ENCODE results near the gene MED23. TPM values are rescaled to one million over a fixed set of nuclear protein-coding genes. Genes with fewer than 3 reads are reported as not detected.

MED23 gene
- total and polyA plus RNA-seq, 10 of the 15 experiments (the other 5 are each of a cell fraction or from before 2014, with no cell fraction given), result 7.1 to 42.9 (median 19.6) TPM

GRCh38 chr6:131523988-131524673 lies 103.9 kb downstream of the MED23 start:
- ChIA-PET CTCF (interaction anchor here (0.6 to 3.5 kb wide), 5 partner anchors 10 to 408 kb away, joined by 3 to 13 read pairs (median 4); partner anchors contain the start of gene MED23), SMC1A (ENCODE audit: uncharacterized antibody, unreplicated experiment) (no interaction called here), RAD21 (ENCODE audit: unreplicated experiment) (interaction anchor here (1.3 kb wide), 1 partner anchor 10 kb away, joined by 4 read pairs; no protein-coding TSS in a partner anchor), POLR2A (no interaction called here)
- WGBS (ENCODE audit: insufficient coverage, insufficient replicate concordance, low lambda C conversion rate, missing lambda C conversion rate), result 54% methylated on average over 1 of the region's 1 CpG
- H3K36me3 ChIP-seq (ENCODE audit: control insufficient read depth in 2 of 2, insufficient read depth in 2 of 2, low read length in 1 of 2), result no peaks in the 10 kb centered on the region; a peak in 1 of 4 replicates
- DNase-seq (ENCODE audit: low read depth, low spot score) (no peak), ATAC-seq (no peak), FAIRE-seq (no peak)
- in situ Hi-C loops (cut with MboI), result no loop called here
- no peaks in the 10 kb centered on the region for H3K9me3 ChIP-seq (replicated peaks; ENCODE audit: control insufficient read depth, insufficient read depth, low read length)
- H3K4me2 ChIP-seq (ENCODE audit: control insufficient read depth, insufficient read depth), result no peak overlapping the region
- H3K4me3 ChIP-seq, result no peak overlapping the region
- intact Hi-C loops (cut with micrococcal nuclease; ENCODE audit: unreplicated experiment), result no loop called here
- no TSS peak for BruUV-seq (replicated peaks)
- H3K79me2 ChIP-seq (ENCODE audit: control insufficient read depth, insufficient read depth, low read length), result no peaks in the 10 kb centered on the region
- H4K20me1 ChIP-seq (ENCODE audit: control insufficient read depth, insufficient read depth), result no peaks in the 10 kb centered on the region
- no peaks in the 10 kb centered on the region for H3K4me1 ChIP-seq (ENCODE audit: control insufficient read depth, insufficient read depth, low read length)
- no peak overlapping the region for H2AFZ ChIP-seq (ENCODE audit: control insufficient read depth, low read depth, low read length)
- H3K27ac ChIP-seq (ENCODE audit: control insufficient read depth, insufficient read depth), result no peak overlapping the region
- TF ChIP-seq IKZF1 (conservative IDR thresholded peaks at IDR 0.05), result no peak
- TF ChIP-seq JUNB (IDR thresholded peaks at IDR 0.05), result no peak
- TF ChIP-seq POU2F2 (IDR thresholded peaks at IDR 0.05; ENCODE audit: borderline replicate concordance, low read depth, low read length), result no peak
- no peak for TF ChIP-seq SMAD1 (IDR thresholded peaks at IDR 0.05; ENCODE audit: low read depth, partially characterized antibody)
- TF ChIP-seq LARP7 (IDR thresholded peaks at IDR 0.05), result no peak
- TF ChIP-seq SREBF2 (IDR thresholded peaks at IDR 0.05; ENCODE audit: low read length), result no peak
- no peak for TF ChIP-seq KDM1A (IDR thresholded peaks at IDR 0.05; ENCODE audit: borderline replicate concordance)
- TF ChIP-seq, protein P1, sequence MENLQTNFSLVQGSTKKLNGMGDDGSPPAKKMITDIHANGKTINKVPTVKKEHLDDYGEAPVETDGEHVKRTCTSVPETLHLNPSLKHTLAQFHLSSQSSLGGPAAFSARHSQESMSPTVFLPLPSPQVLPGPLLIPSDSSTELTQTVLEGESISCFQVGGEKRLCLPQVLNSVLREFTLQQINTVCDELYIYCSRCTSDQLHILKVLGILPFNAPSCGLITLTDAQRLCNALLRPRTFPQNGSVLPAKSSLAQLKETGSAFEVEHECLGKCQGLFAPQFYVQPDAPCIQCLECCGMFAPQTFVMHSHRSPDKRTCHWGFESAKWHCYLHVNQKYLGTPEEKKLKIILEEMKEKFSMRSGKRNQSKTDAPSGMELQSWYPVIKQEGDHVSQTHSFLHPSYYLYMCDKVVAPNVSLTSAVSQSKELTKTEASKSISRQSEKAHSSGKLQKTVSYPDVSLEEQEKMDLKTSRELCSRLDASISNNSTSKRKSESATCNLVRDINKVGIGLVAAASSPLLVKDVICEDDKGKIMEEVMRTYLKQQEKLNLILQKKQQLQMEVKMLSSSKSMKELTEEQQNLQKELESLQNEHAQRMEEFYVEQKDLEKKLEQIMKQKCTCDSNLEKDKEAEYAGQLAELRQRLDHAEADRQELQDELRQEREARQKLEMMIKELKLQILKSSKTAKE (IDR thresholded peaks at IDR 0.05; ENCODE audit: low read depth, poor library complexity, severe bottlenecking), result no peak
- no peaks in the 10 kb centered on the region for H3K27me3 ChIP-seq (replicated peaks in 1 of 2; ENCODE audit: control insufficient read depth in 2 of 2, insufficient read depth in 2 of 2, low read length in 1 of 2)
- no peak overlapping the region for H3K9ac ChIP-seq (ENCODE audit: control insufficient read depth, insufficient read depth, low read length)

Small RNAs within 50 kb of the gene (small RNA-seq; reads per million reads assigned to genes)
- not detected for gene RNU4-18P

Other genes with a start within 250 kb of the MED23 start
- not detected in 2 replicates for gene ARG1, start 55.0 kb downstream of the MED23 start, total RNA-seq (2014; rRNA removed)
- gene ARG1, start 55.0 kb downstream of the MED23 start, total RNA-seq (2014; rRNA removed; fragmentation: Illumina TruSeq; extraction: Trizol), result not detected in 2 replicates
- gene ARG1, start 55.0 kb downstream of the MED23 start, total RNA-seq (2021), result 0.33 TPM in 1 of 2 replicates, not detected in the other
- not detected in 2 replicates for gene ARG1, start 55.0 kb downstream of the MED23 start, polyA plus RNA-seq (2011; rRNA removed)
- not detected in 2 replicates for gene ARG1, start 55.0 kb downstream of the MED23 start, polyA plus RNA-seq (2014; fragmentation: Illumina TruSeq; extraction: Trizol)
- not detected for gene ARG1, start 55.0 kb downstream of the MED23 start, polyA plus RNA-seq (2014; fragmentation: Nextera tagmentation; extraction: Ambion mirVana)
- not detected in 2 replicates for gene ARG1, start 55.0 kb downstream of the MED23 start, polyA plus RNA-seq (2014; rRNA removed)
- not detected for gene ARG1, start 55.0 kb downstream of the MED23 start, polyA plus RNA-seq (2016; fragmentation: Nextera tagmentation; extraction: Ambion mirVana)
- not detected in 2 replicates for gene ENPP3, start 9.1 kb upstream of the MED23 start, total RNA-seq (2014; rRNA removed)
- not detected in 2 replicates for gene ENPP3, start 9.1 kb upstream of the MED23 start, total RNA-seq (2014; rRNA removed; fragmentation: Illumina TruSeq; extraction: Trizol)
- gene ENPP3, start 9.1 kb upstream of the MED23 start, total RNA-seq (2021), result not detected in 2 replicates
- 0.01 TPM in 1 of 2 replicates, not detected in the other for gene ENPP3, start 9.1 kb upstream of the MED23 start, polyA plus RNA-seq (2011; rRNA removed)
- not detected in 2 replicates for gene ENPP3, start 9.1 kb upstream of the MED23 start, polyA plus RNA-seq (2014; fragmentation: Illumina TruSeq; extraction: Trizol)
- not detected for gene ENPP3, start 9.1 kb upstream of the MED23 start, polyA plus RNA-seq (2014; fragmentation: Nextera tagmentation; extraction: Ambion mirVana)
- gene ENPP3, start 9.1 kb upstream of the MED23 start, polyA plus RNA-seq (2014; rRNA removed), result not detected in 2 replicates
- not detected for gene ENPP3, start 9.1 kb upstream of the MED23 start, polyA plus RNA-seq (2016; fragmentation: Nextera tagmentation; extraction: Ambion mirVana)
- not detected in 2 replicates for gene OR2A4, start 73.2 kb upstream of the MED23 start, total RNA-seq (2014; rRNA removed)
- gene OR2A4, start 73.2 kb upstream of the MED23 start, total RNA-seq (2014; rRNA removed; fragmentation: Illumina TruSeq; extraction: Trizol), result not detected in 2 replicates
- not detected in 2 replicates for gene OR2A4, start 73.2 kb upstream of the MED23 start, total RNA-seq (2021)
- not detected in 2 replicates for gene OR2A4, start 73.2 kb upstream of the MED23 start, polyA plus RNA-seq (2011; rRNA removed)
- gene OR2A4, start 73.2 kb upstream of the MED23 start, polyA plus RNA-seq (2014; fragmentation: Illumina TruSeq; extraction: Trizol), result not detected in 2 replicates
- not detected for gene OR2A4, start 73.2 kb upstream of the MED23 start, polyA plus RNA-seq (2014; fragmentation: Nextera tagmentation; extraction: Ambion mirVana)
- gene OR2A4, start 73.2 kb upstream of the MED23 start, polyA plus RNA-seq (2014; rRNA removed), result 0.14 TPM in 1 of 2 replicates, not detected in the other
- not detected for gene OR2A4, start 73.2 kb upstream of the MED23 start, polyA plus RNA-seq (2016; fragmentation: Nextera tagmentation; extraction: Ambion mirVana)
- 0.06 TPM in 1 of 2 replicates, not detected in the other for gene CTAGE9, start 82.8 kb upstream of the MED23 start, total RNA-seq (2014; rRNA removed)
- not detected in 2 replicates for gene CTAGE9, start 82.8 kb upstream of the MED23 start, total RNA-seq (2014; rRNA removed; fragmentation: Illumina TruSeq; extraction: Trizol)
- gene CTAGE9, start 82.8 kb upstream of the MED23 start, total RNA-seq (2021), result not detected in 2 replicates
- not detected in 2 replicates for gene CTAGE9, start 82.8 kb upstream of the MED23 start, polyA plus RNA-seq (2011; rRNA removed)
- not detected in 2 replicates for gene CTAGE9, start 82.8 kb upstream of the MED23 start, polyA plus RNA-seq (2014; fragmentation: Illumina TruSeq; extraction: Trizol)
- not detected for gene CTAGE9, start 82.8 kb upstream of the MED23 start, polyA plus RNA-seq (2014; fragmentation: Nextera tagmentation; extraction: Ambion mirVana)
- gene CTAGE9, start 82.8 kb upstream of the MED23 start, polyA plus RNA-seq (2014; rRNA removed), result not detected in 2 replicates
- not detected for gene CTAGE9, start 82.8 kb upstream of the MED23 start, polyA plus RNA-seq (2016; fragmentation: Nextera tagmentation; extraction: Ambion mirVana)
- not detected in 2 replicates for gene ENPP1, start 179.8 kb upstream of the MED23 start, total RNA-seq (2014; rRNA removed)
- not detected in 2 replicates for gene ENPP1, start 179.8 kb upstream of the MED23 start, total RNA-seq (2014; rRNA removed; fragmentation: Illumina TruSeq; extraction: Trizol)
- gene ENPP1, start 179.8 kb upstream of the MED23 start, total RNA-seq (2021), result 0.05 and 0.16 TPM in 2 replicates
- gene ENPP1, start 179.8 kb upstream of the MED23 start, polyA plus RNA-seq (2011; rRNA removed), result not detected in 2 replicates
- gene ENPP1, start 179.8 kb upstream of the MED23 start, polyA plus RNA-seq (2014; fragmentation: Illumina TruSeq; extraction: Trizol), result 0.03 TPM in 1 of 2 replicates, not detected in the other
- gene ENPP1, start 179.8 kb upstream of the MED23 start, polyA plus RNA-seq (2014; fragmentation: Nextera tagmentation; extraction: Ambion mirVana), result not detected
- not detected in 2 replicates for gene ENPP1, start 179.8 kb upstream of the MED23 start, polyA plus RNA-seq (2014; rRNA removed)
- not detected for gene ENPP1, start 179.8 kb upstream of the MED23 start, polyA plus RNA-seq (2016; fragmentation: Nextera tagmentation; extraction: Ambion mirVana)

All from GM12878 (cell line).